Small intestine (tissue), 7 donors: Measurements from ENCODE around the gene SHANK3. TPM values are rescaled to one million over a fixed set of nuclear protein-coding genes. Genes with fewer than 3 reads are reported as not detected.

Source experiments
- DNase-seq, 2 donors: peaks; one replicate each; pipeline versions ENCODE4 v3.0.0 to v3.0.0-alpha.2; 2013
- FAIRE-seq: peaks from 2 replicates; lab custom pipeline; 2012; peaks lifted over from hg19 to GRCh38; lab: Jason Lieb, UNC
- H3K27ac ChIP-seq, 3 donors: one replicate each; pipeline ENCODE4 v1.5.1; 2013; ENCODE audit warnings: low read length in 2 of 3, mild to moderate bottlenecking in 2 of 3, control low read depth in 1 of 3, inconsistent platforms in 1 of 3, low read depth in 1 of 3, moderate library complexity in 1 of 3
- H3K27me3 ChIP-seq, 3 donors: one replicate each; pipeline ENCODE4 v1.6.1; 2013; ENCODE audit warnings: low read length in 3 of 3, inconsistent platforms in 1 of 3; ENCODE audit not compliant: control insufficient read depth in 3 of 3, insufficient read depth in 3 of 3
- H3K36me3 ChIP-seq, 3 donors: one replicate each; pipeline ENCODE4 v1.6.1; 2013; ENCODE audit warnings: low read length in 3 of 3, inconsistent platforms in 1 of 3, low read depth in 1 of 3, mild to moderate bottlenecking in 1 of 3, moderate library complexity in 1 of 3; ENCODE audit not compliant: control insufficient read depth in 3 of 3, insufficient read depth in 2 of 3
- H3K4me1 ChIP-seq, 3 donors: one replicate each; pipeline ENCODE4 v1.6.1; 2013; ENCODE audit warnings: low read length in 2 of 3, inconsistent platforms in 1 of 3, low read depth in 1 of 3, mild to moderate bottlenecking in 1 of 3, moderate library complexity in 1 of 3; ENCODE audit not compliant: control insufficient read depth in 3 of 3, insufficient read depth in 2 of 3
- H3K4me3 ChIP-seq, 3 donors: one replicate each; pipeline ENCODE4 v1.5.1; 2013; ENCODE audit warnings: low read length in 3 of 3, control low read depth in 1 of 3, inconsistent platforms in 1 of 3, low read depth in 1 of 3, mild to moderate bottlenecking in 1 of 3, moderate library complexity in 1 of 3
- H3K9me3 ChIP-seq, 2 donors: one replicate each; pipeline ENCODE4 v1.6.1; 2013; ENCODE audit warnings: low read depth in 1 of 2, low read length in 1 of 2; ENCODE audit not compliant: control insufficient read depth in 2 of 2, insufficient read depth in 1 of 2
- WGBS, 3 donors: extraction: QIAGEN DNeasy Blood & Tissue Kit; methylation state at CpG; one replicate each; pipeline ENCODE4 v1.1.7; 2013; 5-methylcytosine and 5-hydroxymethylcytosine counted together
- polyA plus RNA-seq, 4 donors: library from polyadenylated mRNA; stranded (reverse) in 3 of 4; unstranded in 1 of 4; fragments of 200-250 nt in 3 of 4; fragments of 120-200 nt in 1 of 4; gene quantifications; one replicate each; pipeline versions ENCODE4 v1.2.1 to v1.2.3, GENCODE V29; 2013
- donor health status: healthy with polysubstance abuse.
- donor health status: control.
- donor health status: control.
- donor health status: Bipolar disorder and iron deficiency.
- donor health status: healthy.

SHANK3 gene
- polyA plus RNA-seq, 4 donors = 0.27 to 19.6 (median 5.2) TPM

- peak overlapping the region in 2 of 3 donors; percentile 35 to 61 for H3K4me3 ChIP-seq
- DNase-seq (peak; percentile 14 to 64), FAIRE-seq (no peak)
Observed at GRCh38 chr22:50696799-50697561, 24.4 kb downstream of the SHANK3 start.

GRCh38 chr22:50697667-50698506, 25.3 kb downstream of the SHANK3 start:
- Histone ChIP-seq H3K4me3 (peak overlapping the region in 2 of 3 donors; percentile 35 to 61), H3K36me3 (peaks cover 0 to 31% (median 0%) of the 10 kb centered on the region in 3 donors), H3K4me1 (peaks cover 0 to 33% (median 0%) of the 10 kb centered on the region in 3 donors), H3K27ac (peak overlapping the region in 1 of 3 donors; percentile 58), H3K9me3 (no peaks in the 10 kb centered on the region), H3K27me3 (no peaks in the 10 kb centered on the region)
- WGBS, 3 donors = 16 to 54% (median 29%) methylated on average over 25 to 54 of the region's 54 CpGs
- DNase-seq = no peak
- FAIRE-seq = no peak

More at GRCh38 chr22:50696799-50697561, 24.4 kb downstream of the SHANK3 start:
- no peaks in the 10 kb centered on the region for H3K9me3 ChIP-seq
- peaks cover 0 to 21% (median 0%) of the 10 kb centered on the region in 3 donors for H3K36me3 ChIP-seq
- H3K4me1 ChIP-seq = peaks cover 0 to 33% (median 0%) of the 10 kb centered on the region in 3 donors
- no peaks in the 10 kb centered on the region for H3K27me3 ChIP-seq
- H3K27ac ChIP-seq = no peak overlapping the region
- WGBS, 3 donors = 29 to 49% (median 32%) methylated on average over 26 to 57 of the region's 58 CpGs

GRCh38 chr22:50698546-50698945, 25.9 kb downstream of the SHANK3 start:
- WGBS, 3 donors = 69 to 75% (median 70%) methylated on average over 11 to 12 of the region's 12 CpGs
- Histone ChIP-seq H3K4me1 (peaks cover 0 to 33% (median 0%) of the 10 kb centered on the region in 3 donors), H3K36me3 (peaks cover 0 to 37% (median 0%) of the 10 kb centered on the region in 3 donors), H3K4me3 (peak overlapping the region in 1 of 3 donors; percentile 61), H3K27ac (peak overlapping the region in 1 of 3 donors; percentile 95), H3K9me3 (no peaks in the 10 kb centered on the region), H3K27me3 (no peaks in the 10 kb centered on the region)
- FAIRE-seq (no peak), DNase-seq (no peak)

GRCh38 chr22:50699001-50699755, 26.6 kb downstream of the SHANK3 start:
- no peak for FAIRE-seq

GRCh38 chr22:50699756-50700386, 27.2 kb downstream of the SHANK3 start:
- Histone ChIP-seq H3K4me3 (no peak overlapping the region), H3K9me3 (no peaks in the 10 kb centered on the region), H3K36me3 (peaks cover 0 to 50% (median 0%) of the 10 kb centered on the region in 3 donors), H3K4me1 (peaks cover 0 to 33% (median 0%) of the 10 kb centered on the region in 3 donors), H3K27me3 (no peaks in the 10 kb centered on the region), H3K27ac (peak overlapping the region in 1 of 3 donors; percentile 95)
- DNase-seq (no peak), FAIRE-seq (no peak)
- 47 to 66% (median 54%) methylated on average over 14 to 15 of the region's 15 CpGs for WGBS, 3 donors

More at GRCh38 chr22:50699001-50699755, 26.6 kb downstream of the SHANK3 start:
- H3K4me1 ChIP-seq = peaks cover 0 to 33% (median 0%) of the 10 kb centered on the region in 3 donors
- H3K9me3 ChIP-seq = no peaks in the 10 kb centered on the region
- WGBS, 3 donors = 83 to 85% (median 84%) methylated on average over 14 to 15 of the region's 15 CpGs
- no peak for DNase-seq
- H3K4me3 ChIP-seq = peak overlapping the region in 1 of 3 donors; percentile 61
- peak overlapping the region in 1 of 3 donors; percentile 95 for H3K27ac ChIP-seq
- no peaks in the 10 kb centered on the region for H3K27me3 ChIP-seq
- H3K36me3 ChIP-seq = peaks cover 0 to 43% (median 0%) of the 10 kb centered on the region in 3 donors

- H3K9me3 ChIP-seq = no peaks in the 10 kb centered on the region
- FAIRE-seq (no peak), DNase-seq (peak; percentile 25 to 94)
- WGBS, 3 donors = 51 to 69% (median 63%) methylated on average over 19 of the region's 19 CpGs
- peak overlapping the region in 1 of 3 donors; percentile 95 for H3K27ac ChIP-seq
- peaks cover 0 to 33% (median 0%) of the 10 kb centered on the region in 3 donors for H3K4me1 ChIP-seq
- peaks cover 0 to 55% (median 0%) of the 10 kb centered on the region in 3 donors for H3K36me3 ChIP-seq
- H3K27me3 ChIP-seq = no peaks in the 10 kb centered on the region
- no peak overlapping the region for H3K4me3 ChIP-seq
Observed at GRCh38 chr22:50700387-50701075, 27.9 kb downstream of the SHANK3 start.

GRCh38 chr22:50701076-50701419, 28.4 kb downstream of the SHANK3 start:
- 21 to 62% (median 44%) methylated on average over 7 of the region's 7 CpGs for WGBS, 3 donors
- Histone ChIP-seq H3K36me3 (peaks cover 0 to 59% (median 0%) of the 10 kb centered on the region in 3 donors), H3K4me3 (no peak overlapping the region), H3K9me3 (no peaks in the 10 kb centered on the region), H3K27ac (peak overlapping the region in 1 of 3 donors; percentile 62), H3K4me1 (peaks cover 0 to 33% (median 0%) of the 10 kb centered on the region in 3 donors), H3K27me3 (no peaks in the 10 kb centered on the region)
- peak in 1 of 2 donors; percentile 57 for DNase-seq
- FAIRE-seq = no peak
